CD4-positive, alpha-beta memory T cell (primary cell): ENCODE results near the gene MDFIC2. TPM values are rescaled to one million over a fixed set of nuclear protein-coding genes. Genes with fewer than 3 reads are reported as not detected.

ENCODE experiments used
- CTCF ChIA-PET: fragments of 350-600 bp; sonication (Branson Sonifier 250); formaldehyde crosslinking; loops from one replicate; lab custom pipeline; 2021; ENCODE audit warnings: inconsistent platforms; ENCODE audit not compliant: partially characterized antibody; lab: Charles Lee
- POLR2A ChIA-PET: fragments of 350-600 bp; sonication (Branson Sonifier 250); formaldehyde crosslinking; loops from one replicate; lab custom pipeline; 2021; ENCODE audit not compliant: partially characterized antibody; lab: Charles Lee
- DNase-seq, 5 donors: peaks; one replicate each; pipeline versions ENCODE4 v3.0.0 to v3.0.0-alpha.2; 2020 to 2022; ENCODE audit warnings: mixed read lengths in 1 of 5
- H3K27ac ChIP-seq: one replicate; pipeline ENCODE4 v1.7.0; 2013; ENCODE audit warnings: low read depth, low read length
- H3K27me3 ChIP-seq: 2 replicates; pipeline ENCODE4 v1.7.0; 2013; ENCODE audit warnings: mild to moderate bottlenecking, low read length, moderate library complexity; ENCODE audit not compliant: insufficient read depth
- H3K36me3 ChIP-seq: 2 replicates; pipeline ENCODE4 v1.7.0; 2013; ENCODE audit warnings: mild to moderate bottlenecking, low read length, moderate library complexity; ENCODE audit not compliant: insufficient read depth
- H3K4me1 ChIP-seq: 2 replicates; pipeline ENCODE4 v1.7.0; 2013; ENCODE audit warnings: mild to moderate bottlenecking, low read length, moderate library complexity; ENCODE audit not compliant: insufficient read depth
- H3K4me3 ChIP-seq, 2 donors: one replicate each; pipeline ENCODE4 v1.7.0; 2013; ENCODE audit warnings: low read length in 2 of 2, mild to moderate bottlenecking in 1 of 2
- H3K9me3 ChIP-seq, 2 donors: one replicate each; pipeline ENCODE4 v1.7.0; 2013; ENCODE audit warnings: low read length in 2 of 2, control low read depth in 1 of 2; ENCODE audit not compliant: control insufficient read depth in 1 of 2
- H3K27ac Mint-ChIP-seq, 7 donors: one replicate each; pipeline ENCODE4 v1.8.0; 2020 to 2021; ENCODE audit warnings: mixed read lengths in 7 of 7, mild to moderate bottlenecking in 6 of 7, inconsistent platforms in 3 of 7, moderate library complexity in 3 of 7
- H3K27me3 Mint-ChIP-seq, 2 donors: one replicate each; pipeline ENCODE4 v1.8.0; 2020 to 2021; ENCODE audit warnings: mixed read lengths in 2 of 2
- H3K36me3 Mint-ChIP-seq, 2 donors: one replicate each; pipeline ENCODE4 v1.8.0; 2020 to 2021; ENCODE audit warnings: mixed read lengths in 2 of 2, inconsistent platforms in 1 of 2, mild to moderate bottlenecking in 1 of 2
- H3K4me1 Mint-ChIP-seq, 4 donors: one replicate each; pipeline ENCODE4 v1.8.0; 2020 to 2021; ENCODE audit warnings: mixed read lengths in 4 of 4, mild to moderate bottlenecking in 1 of 4
- H3K4me3 Mint-ChIP-seq, 8 donors: one replicate each; pipeline ENCODE4 v1.8.0; 2020 to 2021; ENCODE audit warnings: mixed read lengths in 8 of 8, mild to moderate bottlenecking in 7 of 8, moderate library complexity in 6 of 8, inconsistent platforms in 3 of 8
- H3K9me3 Mint-ChIP-seq, 8 donors: one replicate each; pipeline ENCODE4 v1.8.0; 2020 to 2021; ENCODE audit warnings: mixed read lengths in 8 of 8, mild to moderate bottlenecking in 5 of 8, inconsistent platforms in 3 of 8, moderate library complexity in 1 of 8
- intact Hi-C: fragments of 100-400 bp; cut with micrococcal nuclease; formaldehyde crosslinking; loops from one replicate; pipeline ENCODE4 v1.15.1; 2023
- polyA plus RNA-seq, 2 donors: library from polyadenylated mRNA; unstranded; fragments of 300-500 nt; fragmentation: Illumina TruSeq; gene quantifications; one replicate each; pipeline ENCODE4 v1.2.3, GENCODE V29; 2021
- total RNA-seq, 2 experiments: library from RNA; stranded (reverse); gene quantifications; one replicate each; pipeline ENCODE4 v1.2.3, GENCODE V29; 2021

MDFIC2 gene
- total and polyA plus RNA-seq, 4 experiments from 2014 or later = not detected

- no peaks in the 10 kb centered on the region for H3K4me1 Mint-ChIP-seq
- H3K4me3 Mint-ChIP-seq = no peak overlapping the region
- POLR2A ChIA-PET = no interaction called here
- Histone ChIP-seq H3K27me3 (no peaks in the 10 kb centered on the region), H3K4me1 (no peaks in the 10 kb centered on the region), H3K27ac (no peak overlapping the region), H3K4me3 (no peak overlapping the region), H3K36me3 (no peaks in the 10 kb centered on the region), H3K9me3 (no peaks in the 10 kb centered on the region)
- H3K36me3 Mint-ChIP-seq = no peaks in the 10 kb centered on the region
- H3K9me3 Mint-ChIP-seq = no peaks in the 10 kb centered on the region
- no peaks in the 10 kb centered on the region for H3K27me3 Mint-ChIP-seq
- no peak overlapping the region for H3K27ac Mint-ChIP-seq
- intact Hi-C loops = no loop called here
- CTCF ChIA-PET = no interaction called here
- DNase-seq = no peak
Measured at GRCh38 chr3:70261283-70261682, 51.2 kb downstream of the MDFIC2 start.

GRCh38 chr3:70256566-70256965, 55.9 kb downstream of the MDFIC2 start:
- no peak overlapping the region for H3K27ac Mint-ChIP-seq
- H3K9me3 Mint-ChIP-seq = peaks cover 0 to 4% (median 0%) of the 10 kb centered on the region in 8 donors
- Histone ChIP-seq H3K27me3 (no peaks in the 10 kb centered on the region), H3K36me3 (no peaks in the 10 kb centered on the region), H3K4me1 (no peaks in the 10 kb centered on the region), H3K27ac (no peak overlapping the region), H3K9me3 (no peaks in the 10 kb centered on the region), H3K4me3 (no peak overlapping the region)
- peak overlapping the region in 1 of 8 donors; percentile 22 for H3K4me3 Mint-ChIP-seq
- intact Hi-C loops = no loop called here
- no peaks in the 10 kb centered on the region for H3K36me3 Mint-ChIP-seq
- H3K27me3 Mint-ChIP-seq = no peaks in the 10 kb centered on the region
- POLR2A ChIA-PET = no interaction called here
- H3K4me1 Mint-ChIP-seq = no peaks in the 10 kb centered on the region
- CTCF ChIA-PET = no interaction called here
- DNase-seq = no peak

- Histone ChIP-seq H3K9me3 (no peaks in the 10 kb centered on the region), H3K36me3 (no peaks in the 10 kb centered on the region), H3K4me3 (no peak overlapping the region), H3K27me3 (no peaks in the 10 kb centered on the region), H3K4me1 (no peaks in the 10 kb centered on the region), H3K27ac (no peak overlapping the region)
- no peak overlapping the region for H3K4me3 Mint-ChIP-seq
- peaks cover 0 to 2% of the 10 kb centered on the region in 2 donors for H3K27me3 Mint-ChIP-seq
- DNase-seq = no peak
- peaks cover 0 to 4% (median 3%) of the 10 kb centered on the region in 8 donors for H3K9me3 Mint-ChIP-seq
- no peaks in the 10 kb centered on the region for H3K36me3 Mint-ChIP-seq
- ChIA-PET POLR2A (no interaction called here), CTCF (no interaction called here)
- H3K27ac Mint-ChIP-seq = no peak overlapping the region
- no peaks in the 10 kb centered on the region for H3K4me1 Mint-ChIP-seq
- intact Hi-C loops = no loop called here
Measured at GRCh38 chr3:70250492-70250891, 61.9 kb downstream of the MDFIC2 start.

DNA sequence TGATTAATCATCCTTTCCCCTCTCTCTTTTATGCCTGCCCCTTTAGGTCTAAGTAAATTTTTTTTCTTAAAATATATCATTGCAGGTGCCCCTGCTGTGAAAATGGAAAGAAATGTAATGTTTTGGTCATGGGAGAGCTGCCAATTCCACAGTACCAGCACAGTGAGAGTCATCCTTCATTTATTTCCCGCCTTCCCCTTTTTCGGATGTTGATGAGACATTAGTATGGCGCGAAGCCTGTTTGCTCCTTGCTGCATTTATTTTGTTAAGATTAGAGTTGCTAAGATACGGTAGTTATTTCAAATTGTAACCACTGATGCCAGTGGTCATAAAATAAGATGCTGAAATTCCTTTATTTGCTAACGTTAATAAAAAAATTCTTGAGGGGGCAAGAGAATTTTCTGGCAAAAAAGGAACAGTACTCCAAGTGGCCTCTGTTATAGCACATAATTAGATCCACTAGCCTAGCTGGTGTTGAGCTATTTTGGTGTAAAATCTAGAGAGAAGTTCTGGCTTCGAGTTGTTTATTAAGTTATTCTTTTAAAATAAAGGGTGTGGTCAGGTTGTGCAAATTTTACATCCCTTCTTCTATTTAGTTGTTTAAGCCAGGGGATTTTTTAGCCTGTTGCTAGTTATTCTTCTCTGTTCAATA, 62.8 kb downstream of the MDFIC2 start:
- Histone ChIP-seq H3K9me3 (no peaks in the 10 kb centered on the region), H3K27ac (no peak overlapping the region), H3K36me3 (no peaks in the 10 kb centered on the region), H3K4me1 (no peaks in the 10 kb centered on the region), H3K4me3 (no peak overlapping the region), H3K27me3 (no peaks in the 10 kb centered on the region)
- Mint-ChIP-seq H3K4me3 (no peak overlapping the region), H3K27ac (no peak overlapping the region), H3K27me3 (peaks cover 0 to 2% of the 10 kb centered on the region in 2 donors), H3K36me3 (no peaks in the 10 kb centered on the region), H3K9me3 (peaks cover 0 to 4% (median 3%) of the 10 kb centered on the region in 8 donors), H3K4me1 (no peaks in the 10 kb centered on the region)
- POLR2A ChIA-PET = no interaction called here
- CTCF ChIA-PET = no interaction called here
- no peak for DNase-seq
- intact Hi-C loops = no loop called here

DNA sequence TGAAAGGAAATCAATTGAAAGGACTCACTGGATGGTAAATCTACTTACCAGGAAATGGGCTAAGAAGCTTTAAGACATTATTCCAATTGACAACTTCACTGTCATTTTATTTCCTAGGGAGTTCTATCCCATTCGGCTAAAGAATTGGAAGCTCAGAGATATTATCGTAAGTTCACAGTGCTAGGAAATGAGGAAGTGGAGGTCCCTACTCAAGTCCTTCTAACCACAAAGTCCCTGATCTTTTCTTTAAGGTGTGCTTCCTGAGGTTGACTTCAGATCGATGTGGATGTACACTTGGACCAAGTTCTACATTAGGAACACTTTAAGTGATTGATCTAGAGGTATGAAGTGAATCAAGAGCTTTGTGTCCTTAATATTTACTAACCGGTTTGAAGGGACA, 63.6 kb downstream of the MDFIC2 start:
- POLR2A ChIA-PET = no interaction called here
- no peak for DNase-seq
- Mint-ChIP-seq H3K27ac (no peak overlapping the region), H3K27me3 (peaks cover 0 to 2% of the 10 kb centered on the region in 2 donors), H3K9me3 (peaks cover 0 to 4% (median 3%) of the 10 kb centered on the region in 8 donors), H3K36me3 (no peaks in the 10 kb centered on the region), H3K4me1 (no peaks in the 10 kb centered on the region), H3K4me3 (no peak overlapping the region)
- Histone ChIP-seq H3K27me3 (no peaks in the 10 kb centered on the region), H3K4me3 (no peak overlapping the region), H3K9me3 (no peaks in the 10 kb centered on the region), H3K36me3 (no peaks in the 10 kb centered on the region), H3K27ac (no peak overlapping the region), H3K4me1 (no peaks in the 10 kb centered on the region)
- intact Hi-C loops = no loop called here
- CTCF ChIA-PET = no interaction called here

GRCh38 chr3:70247955-70248354, 64.5 kb downstream of the MDFIC2 start:
- no peaks in the 10 kb centered on the region for H3K4me1 ChIP-seq
- POLR2A ChIA-PET = no interaction called here
- H3K27me3 Mint-ChIP-seq = peaks cover 0 to 2% of the 10 kb centered on the region in 2 donors
- H3K36me3 ChIP-seq = no peaks in the 10 kb centered on the region
- no peaks in the 10 kb centered on the region for H3K27me3 ChIP-seq
- intact Hi-C loops = no loop called here
- H3K27ac ChIP-seq = no peak overlapping the region
- no peak overlapping the region for H3K4me3 ChIP-seq
- H3K4me3 Mint-ChIP-seq = no peak overlapping the region
- no peaks in the 10 kb centered on the region for H3K9me3 ChIP-seq
- no peak overlapping the region for H3K27ac Mint-ChIP-seq
- peaks cover 0 to 4% (median 3%) of the 10 kb centered on the region in 8 donors for H3K9me3 Mint-ChIP-seq
- no peaks in the 10 kb centered on the region for H3K36me3 Mint-ChIP-seq
- H3K4me1 Mint-ChIP-seq = no peaks in the 10 kb centered on the region
- CTCF ChIA-PET = no interaction called here
- DNase-seq = no peak

GRCh38 chr3:70245746-70246525, 66.5 kb downstream of the MDFIC2 start:
- H3K27ac ChIP-seq = no peak overlapping the region
- POLR2A ChIA-PET = no interaction called here
- no peak overlapping the region for H3K4me3 ChIP-seq
- intact Hi-C loops = no loop called here
- H3K4me1 Mint-ChIP-seq = no peaks in the 10 kb centered on the region
- H3K36me3 Mint-ChIP-seq = no peaks in the 10 kb centered on the region
- CTCF ChIA-PET = no interaction called here
- H3K27me3 Mint-ChIP-seq = no peaks in the 10 kb centered on the region
- no peaks in the 10 kb centered on the region for H3K27me3 ChIP-seq
- H3K9me3 Mint-ChIP-seq = peaks cover 0 to 4% (median 3%) of the 10 kb centered on the region in 8 donors
- no peak for DNase-seq
- no peaks in the 10 kb centered on the region for H3K36me3 ChIP-seq
- H3K27ac Mint-ChIP-seq = no peak overlapping the region
- no peak overlapping the region for H3K4me3 Mint-ChIP-seq
- no peaks in the 10 kb centered on the region for H3K4me1 ChIP-seq
- no peaks in the 10 kb centered on the region for H3K9me3 ChIP-seq
